Stimulated activated effector memory CD8-positive, alpha-beta T cell treated with anti-CD3 and anti-CD28 coated beads, Interleukin-12 subunit alpha, Interleukin-12 subunit beta, amount 100 ng/mL, for 72 hours (primary cell): ENCODE data around the gene ZFHX2.
"Not testable (repeated sequence)": the region's sequence is repeated elsewhere in the genome, so short reads cannot be mapped to it uniquely, and the experiment has no call there.

Experiments
- ATAC-seq: fragments of 150-1000 bp; cut with Tn5 transposase; 2 replicates; pipeline ENCODE4 v1.10.0; 2021
- DNase-seq, 2 donors: peaks; one replicate each; pipeline ENCODE4 v3.0.0; 2021 to 2022; ENCODE audit warnings: low spot score in 2 of 2
- H3K27ac Mint-ChIP-seq: one replicate; pipeline ENCODE4 v1.8.0; 2022; ENCODE audit warnings: mild to moderate bottlenecking, mixed read lengths
- H3K36me3 Mint-ChIP-seq: one replicate; pipeline ENCODE4 v1.8.0; 2022; ENCODE audit warnings: mild to moderate bottlenecking, mixed read lengths
- H3K4me1 Mint-ChIP-seq: one replicate; pipeline ENCODE4 v1.8.0; 2022; ENCODE audit warnings: mixed read lengths
- H3K4me3 Mint-ChIP-seq: one replicate; pipeline ENCODE4 v1.8.0; 2022; ENCODE audit warnings: mild to moderate bottlenecking, mixed read lengths
- H3K9me3 Mint-ChIP-seq: one replicate; pipeline ENCODE4 v1.8.0; 2022; ENCODE audit warnings: mixed read lengths

ZFHX2 gene

GRCh38 chr14:23540141-23540469 is 11.5 kb downstream of the ZFHX2 start:
- H3K4me3 Mint-ChIP-seq = no peak overlapping the region
- no peaks in the 10 kb centered on the region for H3K36me3 Mint-ChIP-seq
- peaks cover 7% of the 10 kb centered on the region for H3K4me1 Mint-ChIP-seq
- DNase-seq (no peak), ATAC-seq (no peak)
- no peak overlapping the region for H3K27ac Mint-ChIP-seq
- H3K9me3 Mint-ChIP-seq = no peaks in the 10 kb centered on the region

DNA sequence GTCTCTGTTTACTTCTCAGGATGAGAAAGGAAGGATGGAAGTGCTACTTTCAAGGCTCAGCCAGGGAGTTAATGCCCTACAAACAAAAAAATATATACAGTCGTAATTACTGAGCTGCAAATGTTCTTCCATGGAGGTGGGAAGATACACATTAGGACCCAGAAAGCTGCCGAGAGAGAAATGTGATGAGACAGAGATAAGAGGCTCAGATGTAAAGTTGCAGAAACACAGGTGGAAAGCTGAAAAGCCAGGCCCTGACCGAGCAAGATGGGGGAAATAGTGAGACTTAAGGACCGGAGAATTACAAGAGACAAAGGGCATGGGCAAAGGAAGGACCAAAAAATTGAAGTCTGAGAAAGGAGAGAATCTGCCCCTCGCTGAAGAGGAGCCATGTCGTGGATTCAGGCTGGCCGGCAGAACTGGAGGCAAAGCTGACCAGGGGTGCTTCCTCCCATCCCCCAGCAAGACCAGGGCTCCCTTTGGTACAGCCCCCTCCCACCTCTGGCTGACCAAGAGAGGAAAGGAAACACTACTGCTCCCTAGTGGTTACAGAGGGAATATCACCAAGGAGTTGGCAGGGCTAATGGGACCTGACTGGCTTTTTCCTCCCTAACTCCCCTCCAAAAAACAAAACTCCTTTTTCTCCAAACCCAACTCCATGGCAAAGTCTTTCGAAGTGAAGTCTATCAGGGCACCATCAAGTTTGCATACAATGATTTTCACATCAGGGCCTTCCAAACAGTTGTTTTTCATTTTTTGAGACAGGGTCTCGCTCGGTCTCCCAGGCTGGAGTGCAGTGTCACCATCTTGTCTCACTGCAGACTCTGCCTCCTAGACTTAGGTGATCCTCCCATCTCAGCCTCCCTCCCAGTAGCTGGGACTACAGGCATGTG is 12.1 kb downstream of the ZFHX2 start:
- Mint-ChIP-seq H3K9me3 (no peaks in the 10 kb centered on the region), H3K36me3 (no peaks in the 10 kb centered on the region), H3K4me1 (peaks cover 7% of the 10 kb centered on the region), H3K4me3 (no peak overlapping the region), H3K27ac (no peak overlapping the region)
- peak; percentile 62 for ATAC-seq
- no peak for DNase-seq

DNA sequence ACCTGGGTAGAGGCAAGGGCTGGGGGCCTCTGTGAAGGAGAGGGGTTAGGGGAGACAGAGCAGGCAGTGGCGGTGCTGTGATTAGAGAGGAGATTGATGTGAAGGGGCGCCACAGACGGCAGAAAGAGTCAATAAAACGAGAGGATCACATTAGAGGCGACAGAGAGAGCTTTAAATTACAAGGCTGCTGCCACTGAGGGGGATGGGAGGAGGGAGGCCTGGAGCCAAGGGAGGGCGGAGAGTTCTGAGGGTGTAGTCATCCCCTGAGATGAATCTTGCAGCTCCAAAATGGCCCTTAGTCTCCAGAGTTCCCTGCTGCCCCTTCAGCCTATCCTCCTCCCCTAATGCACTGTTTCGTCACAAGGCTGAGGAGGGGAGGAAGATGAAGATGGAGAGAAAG is 12.8 kb downstream of the ZFHX2 start:
- Mint-ChIP-seq H3K27ac (no peak overlapping the region), H3K36me3 (no peaks in the 10 kb centered on the region), H3K4me1 (peaks cover 7% of the 10 kb centered on the region), H3K9me3 (no peaks in the 10 kb centered on the region), H3K4me3 (no peak overlapping the region)
- no peak for DNase-seq
- ATAC-seq = no peak

GRCh38 chr14:23538050-23538718 is 13.4 kb downstream of the ZFHX2 start:
- H3K4me3 Mint-ChIP-seq = no peak overlapping the region
- no peak for DNase-seq
- no peak overlapping the region for H3K27ac Mint-ChIP-seq
- no peak for ATAC-seq
- H3K36me3 Mint-ChIP-seq = no peaks in the 10 kb centered on the region
- no peaks in the 10 kb centered on the region for H3K9me3 Mint-ChIP-seq
- H3K4me1 Mint-ChIP-seq = peaks cover 7% of the 10 kb centered on the region

GRCh38 chr14:23537351-23538049 is 14.1 kb downstream of the ZFHX2 start:
- no peak overlapping the region for H3K27ac Mint-ChIP-seq
- peaks cover 7% of the 10 kb centered on the region for H3K4me1 Mint-ChIP-seq
- H3K36me3 Mint-ChIP-seq = no peaks in the 10 kb centered on the region
- ATAC-seq (peak; percentile 39), DNase-seq (no peak)
- H3K9me3 Mint-ChIP-seq = no peaks in the 10 kb centered on the region
- H3K4me3 Mint-ChIP-seq = no peak overlapping the region

GRCh38 chr14:23536906-23537305 is 14.7 kb downstream of the ZFHX2 start:
- H3K4me1 Mint-ChIP-seq, H3K36me3 Mint-ChIP-seq, DNase-seq, H3K4me3 Mint-ChIP-seq, H3K9me3 Mint-ChIP-seq, ATAC-seq, H3K27ac Mint-ChIP-seq: not testable (repeated sequence)

DNA sequence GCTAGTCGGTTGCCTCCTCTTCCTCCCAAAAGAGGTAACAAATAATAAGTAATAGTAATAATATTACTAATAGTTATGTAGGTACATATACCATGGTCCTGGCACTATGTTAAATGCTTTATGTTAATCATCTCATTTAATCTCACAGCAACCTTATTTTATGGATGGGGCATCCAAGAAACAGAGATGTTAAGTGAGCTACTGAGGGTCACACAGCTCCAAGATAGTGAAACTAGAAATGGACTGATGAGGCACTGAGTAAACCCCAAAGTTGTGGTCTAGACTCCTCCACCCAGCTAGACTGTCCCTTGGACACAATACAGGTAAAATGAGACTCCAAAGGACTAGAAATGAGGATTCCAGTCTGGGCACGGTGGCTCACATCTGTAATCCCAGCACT is 15.1 kb downstream of the ZFHX2 start:
- H3K36me3 Mint-ChIP-seq = no peaks in the 10 kb centered on the region
- H3K4me1 Mint-ChIP-seq = peaks cover 7% of the 10 kb centered on the region
- ATAC-seq (no peak), DNase-seq (no peak)
- H3K9me3 Mint-ChIP-seq = no peaks in the 10 kb centered on the region
- no peak overlapping the region for H3K4me3 Mint-ChIP-seq
- no peak overlapping the region for H3K27ac Mint-ChIP-seq

GRCh38 chr14:23535943-23536342 is 15.6 kb downstream of the ZFHX2 start:
- Mint-ChIP-seq H3K9me3 (no peaks in the 10 kb centered on the region), H3K4me1 (peaks cover 7% of the 10 kb centered on the region), H3K4me3 (no peak overlapping the region), H3K27ac (no peak overlapping the region), H3K36me3 (no peaks in the 10 kb centered on the region)
- ATAC-seq = no peak
- no peak for DNase-seq

GRCh38 chr14:23533652-23534435 is 17.7 kb downstream of the ZFHX2 start:
- ATAC-seq (no peak), DNase-seq (no peak)
- Mint-ChIP-seq H3K27ac (no peak overlapping the region), H3K9me3 (no peaks in the 10 kb centered on the region), H3K4me3 (no peak overlapping the region), H3K36me3 (no peaks in the 10 kb centered on the region), H3K4me1 (no peaks in the 10 kb centered on the region)

DNA sequence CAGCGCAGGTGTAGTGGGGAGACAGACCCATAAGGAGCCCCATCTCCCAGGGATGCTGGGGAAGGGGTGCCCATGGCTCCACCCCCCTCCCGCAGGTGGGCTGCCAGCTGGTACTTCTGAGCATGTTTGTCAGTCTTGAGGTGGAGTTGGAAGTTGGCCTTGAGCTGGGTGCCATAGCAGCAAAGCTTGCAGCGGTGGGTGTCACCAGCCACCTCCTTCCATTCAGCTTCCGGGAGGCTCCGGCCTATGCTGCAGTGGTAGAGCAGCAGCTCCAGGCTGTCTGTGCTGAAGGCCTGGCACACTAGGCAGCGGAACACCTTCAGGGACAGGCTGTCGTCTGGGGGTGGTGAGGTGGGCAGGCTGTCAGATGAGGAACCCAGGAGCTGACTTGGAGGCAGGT is 18.9 kb downstream of the ZFHX2 start:
- Mint-ChIP-seq H3K9me3 (no peaks in the 10 kb centered on the region), H3K4me3 (no peak overlapping the region), H3K36me3 (no peaks in the 10 kb centered on the region), H3K27ac (no peak overlapping the region), H3K4me1 (peaks cover 6% of the 10 kb centered on the region)
- ATAC-seq (no peak), DNase-seq (no peak)

GRCh38 chr14:23531391-23531790 is 20.2 kb downstream of the ZFHX2 start:
- DNase-seq (no peak), ATAC-seq (no peak)
- Mint-ChIP-seq H3K9me3 (no peaks in the 10 kb centered on the region), H3K27ac (no peak overlapping the region), H3K4me1 (peaks cover 6% of the 10 kb centered on the region), H3K4me3 (no peak overlapping the region), H3K36me3 (no peaks in the 10 kb centered on the region)

- Mint-ChIP-seq H3K4me3 (no peak overlapping the region), H3K27ac (no peak overlapping the region), H3K36me3 (no peaks in the 10 kb centered on the region), H3K4me1 (peaks cover 6% of the 10 kb centered on the region), H3K9me3 (no peaks in the 10 kb centered on the region)
- no peak for ATAC-seq
- no peak for DNase-seq
These were observed 21.1 kb downstream of the ZFHX2 start for GRCh38 chr14:23530375-23531055.

- peak overlapping the region; percentile 75 for H3K27ac Mint-ChIP-seq
- no peak for ATAC-seq
- no peak for DNase-seq
- H3K9me3 Mint-ChIP-seq = no peaks in the 10 kb centered on the region
- H3K36me3 Mint-ChIP-seq = no peaks in the 10 kb centered on the region
- H3K4me3 Mint-ChIP-seq = no peak overlapping the region
- H3K4me1 Mint-ChIP-seq = peaks cover 6% of the 10 kb centered on the region
These were observed 22.5 kb downstream of the ZFHX2 start for GRCh38 chr14:23529016-23529415.

DNA sequence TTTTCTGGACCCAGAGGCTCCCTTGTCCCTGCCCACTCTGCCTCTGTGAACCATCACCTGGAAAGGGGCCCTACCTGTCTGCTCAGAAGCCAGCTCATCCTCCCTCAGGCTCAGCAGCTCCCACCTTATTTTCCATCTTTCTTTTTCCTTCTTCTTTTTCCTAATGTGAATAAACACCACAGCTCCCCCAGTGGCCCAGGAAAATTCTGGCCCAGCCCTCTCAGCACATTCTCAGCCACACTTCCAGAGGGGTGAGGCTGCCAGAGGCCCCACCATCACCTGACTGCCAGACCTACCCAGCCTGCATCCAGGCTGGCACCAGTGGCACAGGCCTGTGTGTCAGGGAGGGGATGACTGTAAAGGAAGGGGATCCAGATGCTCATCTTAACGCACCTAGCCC is 23.0 kb downstream of the ZFHX2 start:
- Mint-ChIP-seq H3K27ac (peak overlapping the region; percentile 75), H3K4me1 (peaks cover 6% of the 10 kb centered on the region), H3K36me3 (no peaks in the 10 kb centered on the region), H3K4me3 (no peak overlapping the region), H3K9me3 (no peaks in the 10 kb centered on the region)
- DNase-seq (no peak), ATAC-seq (no peak)

GRCh38 chr14:23525611-23526010 is 26.0 kb downstream of the ZFHX2 start:
- Mint-ChIP-seq H3K4me3 (no peak overlapping the region), H3K9me3 (no peaks in the 10 kb centered on the region), H3K27ac (no peak overlapping the region), H3K4me1 (peaks cover 6% of the 10 kb centered on the region), H3K36me3 (peaks cover 5% of the 10 kb centered on the region)
- ATAC-seq (no peak), DNase-seq (no peak)
